K562 (cell line): Measurements from ENCODE around the gene TGFBR2. TPM values are rescaled to one million over a fixed set of nuclear protein-coding genes. Genes with fewer than 3 reads are reported as not detected.

Experiments
- ATAC-seq: fragments of 200-7000 bp; cut with Tn5 transposase; 3 replicates; pipeline ENCODE4 v1.9.1; 2020; ENCODE audit warnings: moderate library complexity
- BruUV-seq: library from RNA; stranded (reverse); fragments of 400-500 nt; replicated peaks from 2 replicates; lab custom pipeline; 2021; lab: Mats Ljungman, UMichigan
- CTCF ChIA-PET: fragments of 300-600 bp; formaldehyde crosslinking; extraction: SDS; loops from one replicate; lab custom pipeline; 2021; ENCODE audit warnings: low intra/inter-chr PET ratio; lab: Yijun Ruan, JAX
- POLR2A ChIA-PET: fragments of 300-600, 350-650 bp; sonication (Branson Sonifier 250); formaldehyde crosslinking; extraction: SDS; loops from one replicate; lab custom pipeline; 2021; ENCODE audit warnings: antibody characterized with exemption, inconsistent platforms; lab: Yijun Ruan, JAX
- DNase-seq, 4 experiments: peaks; one replicate each; pipeline versions ENCODE4 v3.0.0 to v3.0.0-alpha.2; 2011 to 2018; ENCODE audit warnings: low spot score in 3 of 4, mixed read lengths in 3 of 4; ENCODE audit errors: extremely low read depth in 1 of 4
- FAIRE-seq: peaks from 2 replicates; lab custom pipeline; 2011; peaks lifted over from hg19 to GRCh38; lab: Jason Lieb, UNC
- H2AFZ ChIP-seq: 2 replicates; pipeline ENCODE4 v1.6.0; 2011; ENCODE audit warnings: low read depth, low read length, control low read depth, inconsistent platforms
- H3K27ac ChIP-seq: fragments of 200-600 bp; 3 replicates; pipeline ENCODE4 v1.8.0; 2011; ENCODE audit warnings: low read depth, mild to moderate bottlenecking, control low read depth, inconsistent platforms, low read length, moderate library complexity, mixed read lengths; ENCODE audit errors: extremely low read depth
- H3K27me3 ChIP-seq, 2 experiments: fragments of 300-600 bp in 1 of 2; 2 replicates in 1 of 2; 3 replicates in 1 of 2; pipeline versions ENCODE4 v1.6.0 to v1.8.0; 2011; ENCODE audit warnings: inconsistent platforms in 2 of 2, low read length in 2 of 2, mild to moderate bottlenecking in 1 of 2, mixed read lengths in 1 of 2, moderate library complexity in 1 of 2; ENCODE audit not compliant: control insufficient read depth in 2 of 2, insufficient read depth in 2 of 2
- H3K36me3 ChIP-seq: fragments of 300-600 bp; 3 replicates; pipeline ENCODE4 v1.8.0; 2011; ENCODE audit warnings: mild to moderate bottlenecking, low read length, inconsistent platforms; ENCODE audit not compliant: control insufficient read depth, insufficient read depth
- H3K4me1 ChIP-seq, 2 experiments: fragments of 200-600 bp in 1 of 2; replicated peaks in 1 of 2; 2 replicates in 1 of 2; 3 replicates in 1 of 2; pipeline versions ENCODE4 v1.5.1 to v1.8.0; 2011; ENCODE audit warnings: inconsistent platforms in 2 of 2, low read length in 2 of 2, mild to moderate bottlenecking in 1 of 2, mixed read lengths in 1 of 2, moderate library complexity in 1 of 2; ENCODE audit not compliant: control insufficient read depth in 2 of 2, insufficient read depth in 2 of 2
- H3K4me2 ChIP-seq: 2 replicates; pipeline ENCODE4 v1.6.1; 2011; ENCODE audit warnings: low read length, control low read depth, inconsistent platforms, mixed read lengths; ENCODE audit not compliant: insufficient read depth
- H3K4me3 ChIP-seq: fragments of 200-600 bp; sonication (generic), shearing (Covaris generic); 2 replicates; pipeline ENCODE4 v1.5.1; 2016; ENCODE audit warnings: control low read depth, inconsistent platforms
- H3K79me2 ChIP-seq: fragments of 200-600 bp; 3 replicates; pipeline ENCODE4 v1.8.0; 2011; ENCODE audit warnings: low read length, inconsistent platforms; ENCODE audit not compliant: control insufficient read depth, insufficient read depth
- H3K9ac ChIP-seq, 2 experiments: 2 replicates each; pipeline versions ENCODE4 v1.6.0 to v1.6.1; 2011; ENCODE audit warnings: low read depth in 2 of 2, low read length in 2 of 2, control low read depth in 1 of 2, inconsistent platforms in 1 of 2, mild to moderate bottlenecking in 1 of 2, mixed read lengths in 1 of 2; ENCODE audit not compliant: insufficient read depth in 1 of 2
- H3K9me1 ChIP-seq: one replicate; pipeline ENCODE4 v1.6.0; 2011; ENCODE audit warnings: inconsistent platforms, mild to moderate bottlenecking, low read length, moderate library complexity; ENCODE audit not compliant: control insufficient read depth, insufficient read depth
- H3K9me3 ChIP-seq: replicated peaks from 2 replicates; pipeline ENCODE4 v1.5.1; 2011; ENCODE audit warnings: low read depth, low read length, inconsistent platforms; ENCODE audit not compliant: control insufficient read depth, insufficient read depth
- H4K20me1 ChIP-seq: replicated peaks from 2 replicates; pipeline ENCODE4 v1.6.1; 2011; ENCODE audit warnings: low read length, inconsistent platforms, mixed read lengths; ENCODE audit not compliant: control insufficient read depth, insufficient read depth
- ARID4B ChIP-seq: sonication (generic); formaldehyde crosslinking; IDR thresholded peaks from 2 replicates; pipeline ENCODE4 v1.8.0; 2022; ENCODE audit warnings: mild to moderate bottlenecking, missing genetic modification reagents
- CEBPG ChIP-seq, 3 experiments: fragments of 200-800 bp in 1 of 3; sonication (Bioruptor generic) in 1 of 3; sonication (generic) in 1 of 3; formaldehyde crosslinking in 1 of 3; IDR thresholded peaks in 2 of 3; conservative IDR thresholded peaks in 1 of 3; 2 replicates each; pipeline versions ENCODE4 v1.6.1 to v1.8.0; 2016 to 2022; ENCODE audit warnings: missing compliant biosample characterization in 2 of 3, missing genetic modification characterization in 2 of 3, mild to moderate bottlenecking in 1 of 3, missing genetic modification reagents in 1 of 3
- KLF6 ChIP-seq: fragments of 250-450 bp; sonication (Bioruptor Pico); IDR thresholded peaks from 2 replicates; pipeline ENCODE4 v1.4.0; 2020; ENCODE audit warnings: mild to moderate bottlenecking, moderate library complexity, borderline replicate concordance
- ZNF224 ChIP-seq: sonication (generic); formaldehyde crosslinking; IDR thresholded peaks from 2 replicates; pipeline ENCODE4 v1.8.0; 2022; ENCODE audit warnings: mild to moderate bottlenecking, missing genetic modification reagents
- ZNF232 ChIP-seq: sonication (generic); formaldehyde crosslinking; IDR thresholded peaks from 2 replicates; pipeline ENCODE4 v1.8.0; 2022; ENCODE audit warnings: mild to moderate bottlenecking, missing genetic modification reagents
- WGBS: fragments of 100-300 bp; shearing (Covaris generic); methylation state at CpG from one replicate; pipeline ENCODE4 v1.1.6; 2016; ENCODE audit warnings: low coverage, mixed read lengths; ENCODE audit not compliant: insufficient coverage; ENCODE audit errors: missing lambda C conversion rate; 5-methylcytosine and 5-hydroxymethylcytosine counted together
- in situ Hi-C: fragments of 300-500 bp; cut with MboI; formaldehyde crosslinking; loops from 4 replicates; pipeline ENCODE4 v1.15.0; 2018; ENCODE audit warnings: inconsistent platforms, mixed read lengths
- intact Hi-C: fragments of 100-400 bp; cut with micrococcal nuclease; formaldehyde crosslinking; loops from 2 replicates; pipeline ENCODE4 v1.14.2; 2022
- polyA plus RNA-seq, 8 experiments: library from polyadenylated mRNA; depleted of rRNA in 4 of 8; stranded (reverse) in 5 of 8; unstranded in 3 of 8; fragments of >200 nt; fragmentation: Nextera tagmentation in 2 of 8; fragmentation: Illumina TruSeq in 1 of 8; extraction: Ambion mirVana in 2 of 8; extraction: Trizol in 1 of 8; gene quantifications; 2 replicates each; pipeline versions ENCODE4 v1.2.1 to v1.2.3, GENCODE V29; 2011 to 2014; ENCODE audit warnings: inconsistent platforms in 1 of 8, missing spikeins in 1 of 8
- total RNA-seq, 7 experiments: library from RNA; depleted of rRNA in 6 of 7; stranded (reverse); fragments of >200 nt in 6 of 7; fragmentation: Illumina TruSeq in 2 of 7; extraction: Trizol in 2 of 7; gene quantifications; 2 replicates each; pipeline versions ENCODE4 v1.2.1 to v1.2.3, GENCODE V29; 2011 to 2021; ENCODE audit warnings: low replicate concordance in 1 of 7
- TF ChIP-seq, protein P1 (sequence below): fragments of 450-650 bp; formaldehyde crosslinking; IDR thresholded peaks from 2 replicates; pipeline ENCODE4 v1.4.0; 2020; ENCODE audit warnings: mild to moderate bottlenecking, moderate library complexity

The TGFBR2 gene
- total and polyA plus RNA-seq, 9 of the 15 experiments (the other 6 are each of a cell fraction or from before 2014, with no cell fraction given), result 0.11 to 0.84 (median 0.24) TPM

- TF ChIP-seq KLF6 (CRISPR knock-in tag) (no peak), CEBPG (CRISPR knock-in tag; IDR thresholded peaks at IDR 0.05) (no peak), CEBPG (tag; conservative IDR thresholded peaks at IDR 0.05 in 1 of 2, IDR thresholded peaks at IDR 0.05 in 1 of 2) (no peak), ARID4B (no peak)
Observed at GRCh38 chr3:30614943-30615342, 8.5 kb downstream of the TGFBR2 start (continued).

GRCh38 chr3:30615615-30616346 lies 9.4 kb downstream of the TGFBR2 start:
- Histone ChIP-seq H3K36me3 (no peaks in the 10 kb centered on the region), H4K20me1 (no peaks in the 10 kb centered on the region), H3K79me2 (no peaks in the 10 kb centered on the region), H3K4me1 (no peaks in the 10 kb centered on the region), H3K9me1 (no peaks in the 10 kb centered on the region), H3K27me3 (no peaks in the 10 kb centered on the region), H3K9ac (no peak overlapping the region), H3K4me3 (no peak overlapping the region), H3K27ac (no peak overlapping the region), H3K4me2 (no peak overlapping the region), H2AFZ (no peak overlapping the region), H3K9me3 (no peaks in the 10 kb centered on the region; the same call in none of the 2 replicates)
- DNase-seq (no peak), FAIRE-seq (no peak), ATAC-seq (no peak)
- no TSS peak for BruUV-seq
- intact Hi-C loops (no loop called here), in situ Hi-C loops (no loop called here)
- ChIA-PET POLR2A (no interaction called here), CTCF (no interaction called here)
- WGBS, result 2% methylated on average over 3 of the region's 3 CpGs
- TF ChIP-seq ZNF232 (CRISPR knock-in tag) (no peak), ZNF224 (CRISPR knock-in tag) (no peak)
- TF ChIP-seq, protein P1, sequence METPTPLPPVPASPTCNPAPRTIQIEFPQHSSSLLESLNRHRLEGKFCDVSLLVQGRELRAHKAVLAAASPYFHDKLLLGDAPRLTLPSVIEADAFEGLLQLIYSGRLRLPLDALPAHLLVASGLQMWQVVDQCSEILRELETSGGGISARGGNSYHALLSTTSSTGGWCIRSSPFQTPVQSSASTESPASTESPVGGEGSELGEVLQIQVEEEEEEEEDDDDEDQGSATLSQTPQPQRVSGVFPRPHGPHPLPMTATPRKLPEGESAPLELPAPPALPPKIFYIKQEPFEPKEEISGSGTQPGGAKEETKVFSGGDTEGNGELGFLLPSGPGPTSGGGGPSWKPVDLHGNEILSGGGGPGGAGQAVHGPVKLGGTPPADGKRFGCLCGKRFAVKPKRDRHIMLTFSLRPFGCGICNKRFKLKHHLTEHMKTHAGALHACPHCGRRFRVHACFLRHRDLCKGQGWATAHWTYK (CRISPR knock-in tag), result no peak
